SK-N-SH (cell line): ENCODE results near the gene LSM14A. TPM values are rescaled to one million over a fixed set of nuclear protein-coding genes. Genes with fewer than 3 reads are reported as not detected.

Experiments
- CTCF ChIA-PET: fragments of 300-600, 350-600 bp; formaldehyde crosslinking; extraction: SDS; loops from one replicate; lab custom pipeline; 2021; lab: Yijun Ruan, JAX
- POLR2A ChIA-PET: fragments of 350-600 bp; sonication (Branson Sonifier 250); formaldehyde crosslinking; extraction: SDS; loops from one replicate; lab custom pipeline; 2020; ENCODE audit warnings: antibody characterized with exemption, inconsistent platforms; lab: Yijun Ruan, JAX
- DNase-seq: peaks from one replicate; pipeline ENCODE4 v3.0.0; 2012
- H2AFZ ChIP-seq: fragments of 200-600 bp; sonication (generic); 2 replicates; pipeline ENCODE4 v1.8.1; 2016; ENCODE audit warnings: antibody characterized with exemption, mild to moderate bottlenecking, low read depth
- H3F3A ChIP-seq: fragments of 200-600 bp; sonication (generic); replicated peaks from 2 replicates; pipeline ENCODE3; 2016; ENCODE audit warnings: antibody characterized with exemption, mild to moderate bottlenecking; ENCODE audit not compliant: insufficient read depth
- H3K27ac ChIP-seq, 2 experiments: fragments of 200-500 bp in 1 of 2; fragments of 200-600 bp in 1 of 2; sonication (Bioruptor generic) in 1 of 2; sonication (generic), shearing (Covaris generic) in 1 of 2; 2 replicates each; pipeline versions ENCODE4 v1.5.1 to v1.6.1; 2014 to 2016; ENCODE audit warnings: low read depth in 2 of 2, inconsistent platforms in 1 of 2, low read length in 1 of 2, mild to moderate bottlenecking in 1 of 2, mixed read lengths in 1 of 2
- H3K27me3 ChIP-seq: fragments of 200-600 bp; sonication (generic), shearing (Covaris generic); 2 replicates; pipeline ENCODE4 v1.6.1; 2016; ENCODE audit warnings: mixed run types; ENCODE audit not compliant: insufficient read depth
- H3K36me3 ChIP-seq, 2 experiments: fragments of 200-500 bp in 1 of 2; fragments of 200-600 bp in 1 of 2; sonication (Bioruptor generic) in 1 of 2; sonication (generic) in 1 of 2; replicated peaks in 1 of 2; 2 replicates each; pipeline versions ENCODE3 to v1.5.1; 2014 to 2016; ENCODE audit warnings: low read length in 1 of 2, mild to moderate bottlenecking in 1 of 2; ENCODE audit not compliant: insufficient read depth in 2 of 2, control insufficient read depth in 1 of 2
- H3K4me1 ChIP-seq, 2 experiments: fragments of 200-500 bp in 1 of 2; fragments of 200-600 bp in 1 of 2; sonication (Bioruptor generic) in 1 of 2; sonication (generic), shearing (Covaris generic) in 1 of 2; 2 replicates each; pipeline versions ENCODE4 v1.5.1 to v1.6.1; 2014 to 2016; ENCODE audit warnings: low read depth in 1 of 2, low read length in 1 of 2, mixed run types in 1 of 2; ENCODE audit not compliant: insufficient read depth in 2 of 2, control insufficient read depth in 1 of 2
- H3K4me2 ChIP-seq: fragments of 200-600 bp; sonication (generic), shearing (Covaris generic); 2 replicates; pipeline ENCODE4 v1.6.1; 2017; ENCODE audit warnings: mixed run types
- H3K4me3 ChIP-seq, 2 experiments: fragments of 200-500 bp in 1 of 2; fragments of 200-600 bp in 1 of 2; sonication (Bioruptor generic) in 1 of 2; sonication (generic), shearing (Covaris generic) in 1 of 2; 2 replicates each; pipeline versions ENCODE4 v1.5.1 to v1.8.1; 2014 to 2016; ENCODE audit warnings: low read depth in 2 of 2, inconsistent platforms in 1 of 2, low read length in 1 of 2, mild to moderate bottlenecking in 1 of 2, mixed read lengths in 1 of 2, moderate library complexity in 1 of 2
- H3K79me2 ChIP-seq: fragments of 200-600 bp; sonication (generic); 2 replicates; pipeline ENCODE4 v1.8.1; 2017; ENCODE audit warnings: mild to moderate bottlenecking; ENCODE audit not compliant: insufficient read depth
- H3K9ac ChIP-seq: fragments of 200-600 bp; sonication (generic); 2 replicates; pipeline ENCODE4 v1.6.1; 2017; ENCODE audit warnings: mixed run types
- H3K9me2 ChIP-seq: fragments of 200-600 bp; sonication (generic); 2 replicates; pipeline ENCODE4 v1.6.1; 2017; ENCODE audit warnings: mixed run types
- H3K9me3 ChIP-seq: fragments of 200-600 bp; sonication (generic); 2 replicates; pipeline ENCODE4 v1.6.1; 2017; ENCODE audit warnings: mixed run types, mild to moderate bottlenecking, moderate library complexity
- H4K20me1 ChIP-seq: fragments of 200-600 bp; sonication (generic); 2 replicates; pipeline ENCODE4 v1.6.1; 2017; ENCODE audit warnings: mild to moderate bottlenecking, mixed run types; ENCODE audit not compliant: insufficient read depth
- CHD2 ChIP-seq: fragments of 150-350 bp; IDR thresholded peaks from 2 replicates; pipeline ENCODE4 v1.6.1; 2018; ENCODE audit warnings: low read length; ENCODE audit not compliant: partially characterized antibody
- ELF1 ChIP-seq: IDR thresholded peaks from 2 replicates; pipeline ENCODE4 v1.4.0; 2012
- EP300 ChIP-seq, 2 experiments: IDR thresholded peaks; 2 replicates each; pipeline versions ENCODE4 v1.4.0 to v1.6.1; 2012; ENCODE audit warnings: borderline replicate concordance in 1 of 2, low read depth in 1 of 2, low read length in 1 of 2
- FOXM1 ChIP-seq: IDR thresholded peaks from 2 replicates; pipeline ENCODE4 v1.4.0; 2012; ENCODE audit warnings: low read depth, mild to moderate bottlenecking
- GABPA ChIP-seq: IDR thresholded peaks from 2 replicates; pipeline ENCODE4 v1.4.0; 2012; ENCODE audit warnings: low read depth, mild to moderate bottlenecking
- GATA2 ChIP-seq: sonication (generic); formaldehyde crosslinking; IDR thresholded peaks from 2 replicates; pipeline ENCODE4 v1.5.0; 2020; ENCODE audit warnings: mild to moderate bottlenecking, missing genetic modification reagents
- MEF2A ChIP-seq: IDR thresholded peaks from 2 replicates; pipeline ENCODE4 v1.4.0; 2012; ENCODE audit warnings: low read depth, borderline replicate concordance
- MXI1 ChIP-seq: IDR thresholded peaks from 2 replicates; pipeline ENCODE4 v1.6.1; 2012; ENCODE audit warnings: mild to moderate bottlenecking, low read depth, low read length, improper control_type of control experiment
- NRF1 ChIP-seq: IDR thresholded peaks from 2 replicates; pipeline ENCODE4 v1.6.1; 2012; ENCODE audit warnings: low read depth, mild to moderate bottlenecking, low read length
- POLR2AphosphoS5 ChIP-seq: IDR thresholded peaks from 2 replicates; pipeline ENCODE4 v1.6.1; 2012; ENCODE audit warnings: low read depth, low read length
- RFX5 ChIP-seq: IDR thresholded peaks from 2 replicates; pipeline ENCODE4 v1.6.1; 2012; ENCODE audit warnings: mild to moderate bottlenecking, improper control_type of control experiment, low read length
- RXRA ChIP-seq: IDR thresholded peaks from 2 replicates; pipeline ENCODE4 v1.4.0; 2012; ENCODE audit warnings: low read depth, mild to moderate bottlenecking, borderline replicate concordance
- SIN3A ChIP-seq: IDR thresholded peaks from 2 replicates; pipeline ENCODE4 v1.6.1; 2012; ENCODE audit warnings: low read depth, mild to moderate bottlenecking, low read length, moderate library complexity, borderline replicate concordance
- SMC3 ChIP-seq: IDR thresholded peaks from 2 replicates; pipeline ENCODE4 v1.6.1; 2012; ENCODE audit warnings: low read depth, low read length, improper control_type of control experiment
- TCF12 ChIP-seq: IDR thresholded peaks from 2 replicates; pipeline ENCODE4 v1.4.0; 2012
- YY1 ChIP-seq: IDR thresholded peaks from 2 replicates; pipeline ENCODE4 v1.4.0; 2012; ENCODE audit warnings: low read depth, mild to moderate bottlenecking
- WGBS: methylation state at CpG from one replicate; pipeline ENCODE4 v1.1.6; 2017; ENCODE audit warnings: low lambda C conversion rate; 5-methylcytosine and 5-hydroxymethylcytosine counted together
- polyA plus RNA-seq, 3 experiments: library from polyadenylated mRNA; depleted of rRNA; stranded (reverse); fragments of >200 nt; gene quantifications; 2 replicates each; pipeline ENCODE4 v1.2.3, GENCODE V29; 2012
- TF ChIP-seq, protein P1 (sequence below): IDR thresholded peaks from 2 replicates; pipeline ENCODE4 v1.4.0; 2012; ENCODE audit warnings: low read depth, borderline replicate concordance
- TF ChIP-seq, protein P2 (sequence below): fragments of 150-350 bp; IDR thresholded peaks from 2 replicates; pipeline ENCODE4 v1.6.1; 2016; ENCODE audit warnings: mild to moderate bottlenecking, low read depth, low read length

Gene LSM14A
- polyA plus RNA-seq, 1 of the 3 experiments (the other 2 are of a cell fraction) = 87.7 TPM

DNA sequence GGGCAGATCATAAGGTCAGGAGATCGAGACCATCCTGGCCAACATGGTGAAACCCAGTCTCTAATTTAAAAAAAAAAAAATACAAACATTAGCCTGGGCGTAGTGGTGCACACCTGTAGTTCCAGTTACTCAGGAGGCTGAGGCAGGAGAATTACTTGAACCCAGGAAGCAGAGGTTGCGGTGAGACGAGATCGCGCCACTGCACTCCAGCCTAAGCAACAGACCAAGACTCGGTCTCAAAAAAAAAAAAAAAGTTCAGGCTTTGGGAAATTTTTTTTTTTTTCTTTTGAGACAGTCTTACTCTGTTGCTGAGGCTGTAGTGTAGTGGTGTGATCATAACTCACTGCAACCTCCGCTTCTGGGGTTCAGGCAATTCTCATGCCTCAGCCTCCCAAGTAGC lies 14.7 kb downstream of the LSM14A start:
- no peaks in the 10 kb centered on the region for H3K9me2 ChIP-seq
- no peak overlapping the region for H3K9ac ChIP-seq
- no peak overlapping the region for H3K4me3 ChIP-seq
- no peaks in the 10 kb centered on the region for H3K27me3 ChIP-seq
- DNase-seq = no peak
- peaks cover 4 to 23% of the 10 kb centered on the region in 2 experiments; a peak in 3 of 4 replicates for H3K4me1 ChIP-seq
- no peak overlapping the region for H3K4me2 ChIP-seq
- ChIA-PET CTCF (interaction anchor here (1.1 to 1.3 kb wide), 2 partner anchors 9 to 780 kb away, joined by 3 read pairs; no protein-coding TSS in a partner anchor), POLR2A (interaction anchor here (0.6 kb wide), 1 partner anchor 18 kb away, joined by 3 read pairs; no protein-coding TSS in a partner anchor)
- peaks cover 3 to 5% of the 10 kb centered on the region in 2 experiments for H3K36me3 ChIP-seq
- peaks cover 3% of the 10 kb centered on the region for H3F3A ChIP-seq
- no peaks in the 10 kb centered on the region for H3K9me3 ChIP-seq
- H3K27ac ChIP-seq = no peak overlapping the region
- peaks cover 100% of the 10 kb centered on the region for H3K79me2 ChIP-seq
- WGBS = 96% methylated on average over 8 of the region's 8 CpGs
- H2AFZ ChIP-seq = no peak overlapping the region
- TF ChIP-seq MXI1 (no peak), MEF2A (no peak), ELF1 (no peak), GABPA (no peak), GATA2 (CRISPR knock-in tag) (no peak), EP300 (IDR thresholded peaks at IDR 0.05; ENCODE audit: borderline replicate concordance in 1 of 2, low read depth in 1 of 2, low read length in 1 of 2) (no peak), FOXM1 (no peak), YY1 (no peak), RXRA (no peak), POLR2AphosphoS5 (no peak)
- TF ChIP-seq, protein P1, sequence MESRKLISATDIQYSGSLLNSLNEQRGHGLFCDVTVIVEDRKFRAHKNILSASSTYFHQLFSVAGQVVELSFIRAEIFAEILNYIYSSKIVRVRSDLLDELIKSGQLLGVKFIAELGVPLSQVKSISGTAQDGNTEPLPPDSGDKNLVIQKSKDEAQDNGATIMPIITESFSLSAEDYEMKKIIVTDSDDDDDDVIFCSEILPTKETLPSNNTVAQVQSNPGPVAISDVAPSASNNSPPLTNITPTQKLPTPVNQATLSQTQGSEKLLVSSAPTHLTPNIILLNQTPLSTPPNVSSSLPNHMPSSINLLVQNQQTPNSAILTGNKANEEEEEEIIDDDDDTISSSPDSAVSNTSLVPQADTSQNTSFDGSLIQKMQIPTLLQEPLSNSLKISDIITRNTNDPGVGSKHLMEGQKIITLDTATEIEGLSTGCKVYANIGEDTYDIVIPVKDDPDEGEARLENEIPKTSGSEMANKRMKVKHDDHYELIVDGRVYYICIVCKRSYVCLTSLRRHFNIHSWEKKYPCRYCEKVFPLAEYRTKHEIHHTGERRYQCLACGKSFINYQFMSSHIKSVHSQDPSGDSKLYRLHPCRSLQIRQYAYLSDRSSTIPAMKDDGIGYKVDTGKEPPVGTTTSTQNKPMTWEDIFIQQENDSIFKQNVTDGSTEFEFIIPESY = no peak
- H4K20me1 ChIP-seq = peaks cover 100% of the 10 kb centered on the region

DNA sequence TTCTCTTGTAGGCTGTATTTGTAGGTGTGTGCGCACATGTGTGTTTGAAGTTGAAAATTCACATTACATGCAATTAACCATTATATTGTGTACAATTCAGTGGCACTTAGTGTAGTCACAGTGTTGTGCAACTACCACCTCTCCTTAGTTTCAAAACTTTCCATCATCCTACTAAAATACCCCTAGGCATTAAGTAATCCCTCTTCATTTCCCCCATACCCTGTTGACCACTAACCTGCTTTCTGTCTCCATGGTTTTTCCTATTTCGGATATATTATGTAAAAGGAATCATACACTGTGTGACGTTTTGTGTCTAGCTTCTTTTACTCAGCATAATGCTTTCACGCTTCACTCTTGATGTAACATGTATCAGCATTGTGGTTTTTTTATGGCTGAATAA lies 16.1 kb downstream of the LSM14A start:
- H3K27ac ChIP-seq = no peak overlapping the region
- H3K4me1 ChIP-seq = peaks cover 4 to 23% of the 10 kb centered on the region in 2 experiments; a peak in 3 of 4 replicates
- H3F3A ChIP-seq = peaks cover 3% of the 10 kb centered on the region
- H3K79me2 ChIP-seq = peaks cover 100% of the 10 kb centered on the region
- H2AFZ ChIP-seq = no peak overlapping the region
- no peak overlapping the region for H3K9ac ChIP-seq
- no peaks in the 10 kb centered on the region for H3K9me3 ChIP-seq
- TF ChIP-seq NRF1 = no peak
- TF ChIP-seq FOXM1 = no peak
- TF ChIP-seq RFX5 = no peak
- no peak for TF ChIP-seq SMC3
- TF ChIP-seq, protein P2, sequence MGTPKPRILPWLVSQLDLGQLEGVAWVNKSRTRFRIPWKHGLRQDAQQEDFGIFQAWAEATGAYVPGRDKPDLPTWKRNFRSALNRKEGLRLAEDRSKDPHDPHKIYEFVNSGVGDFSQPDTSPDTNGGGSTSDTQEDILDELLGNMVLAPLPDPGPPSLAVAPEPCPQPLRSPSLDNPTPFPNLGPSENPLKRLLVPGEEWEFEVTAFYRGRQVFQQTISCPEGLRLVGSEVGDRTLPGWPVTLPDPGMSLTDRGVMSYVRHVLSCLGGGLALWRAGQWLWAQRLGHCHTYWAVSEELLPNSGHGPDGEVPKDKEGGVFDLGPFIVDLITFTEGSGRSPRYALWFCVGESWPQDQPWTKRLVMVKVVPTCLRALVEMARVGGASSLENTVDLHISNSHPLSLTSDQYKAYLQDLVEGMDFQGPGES = no peak
- no peak for TF ChIP-seq CHD2
- no peak for TF ChIP-seq EP300 (IDR thresholded peaks at IDR 0.05; ENCODE audit: borderline replicate concordance in 1 of 2, low read depth in 1 of 2, low read length in 1 of 2)
- no peak for TF ChIP-seq MEF2A
- TF ChIP-seq ELF1 = no peak
- no peak for TF ChIP-seq SIN3A
- no peak for TF ChIP-seq TCF12
- H3K27me3 ChIP-seq = no peaks in the 10 kb centered on the region
- no peak overlapping the region for H3K4me3 ChIP-seq
- peaks cover 0 to 3% of the 10 kb centered on the region in 2 experiments for H3K36me3 ChIP-seq
- DNase-seq = no peak
- H3K9me2 ChIP-seq = no peaks in the 10 kb centered on the region
- CTCF ChIA-PET = interaction anchor here (1.3 kb wide), 1 partner anchor 10 kb away, joined by 3 read pairs; no protein-coding TSS in a partner anchor
- POLR2A ChIA-PET = interaction anchor here (0.5 kb wide), 1 partner anchor 198 kb away, joined by 4 read pairs; no protein-coding TSS in a partner anchor
- peaks cover 99% of the 10 kb centered on the region for H4K20me1 ChIP-seq
- WGBS = 93% methylated on average over 4 of the region's 4 CpGs
- H3K4me2 ChIP-seq = no peak overlapping the region
